Activated CD8-positive, alpha-beta memory T cell treated with anti-CD3 and anti-CD28 coated beads, Interleukin-2, amount 10 ng/mL, durations not matched to agents 7 days and 5 days (primary cell): ENCODE data around the gene OR13H1. TPM values are rescaled to one million over a fixed set of nuclear protein-coding genes. Genes with fewer than 3 reads are reported as not detected.
"Not testable (repeated sequence)": the region's sequence is repeated elsewhere in the genome, so short reads cannot be mapped to it uniquely, and the experiment has no call there.

Source experiments
- ATAC-seq: fragments of 150-1000 bp; cut with Tn5 transposase; one replicate; pipeline ENCODE4 v1.10.0; 2021; ENCODE audit warnings: moderate library complexity
- CTCF ChIA-PET: fragments of 350-600 bp; sonication (Branson Sonifier 250); formaldehyde crosslinking; loops from one replicate; lab custom pipeline; 2021; ENCODE audit warnings: antibody characterized with exemption; lab: Charles Lee
- DNase-seq: peaks from one replicate; pipeline ENCODE4 v3.0.0-alpha.2; 2020
- H3K27ac Mint-ChIP-seq: one replicate; pipeline ENCODE4 v1.8.0; 2021; ENCODE audit warnings: mild to moderate bottlenecking, mixed read lengths
- H3K27me3 Mint-ChIP-seq: one replicate; pipeline ENCODE4 v1.8.0; 2021; ENCODE audit warnings: mixed read lengths
- H3K36me3 Mint-ChIP-seq: one replicate; pipeline ENCODE4 v1.8.0; 2021; ENCODE audit warnings: mild to moderate bottlenecking, mixed read lengths
- H3K4me1 Mint-ChIP-seq: one replicate; pipeline ENCODE4 v1.8.0; 2021; ENCODE audit warnings: mixed read lengths
- H3K4me3 Mint-ChIP-seq: one replicate; pipeline ENCODE4 v1.8.0; 2021; ENCODE audit warnings: mild to moderate bottlenecking, moderate library complexity, mixed read lengths
- H3K9me3 Mint-ChIP-seq: one replicate; pipeline ENCODE4 v1.8.0; 2022; ENCODE audit warnings: low read depth, mixed read lengths
- total RNA-seq, 2 experiments: library from RNA; stranded (reverse); gene quantifications; one replicate each; pipeline ENCODE4 v1.2.3, GENCODE V29; 2021

Gene OR13H1
- total RNA-seq, 2 experiments from 2014 or later = not detected

DNA sequence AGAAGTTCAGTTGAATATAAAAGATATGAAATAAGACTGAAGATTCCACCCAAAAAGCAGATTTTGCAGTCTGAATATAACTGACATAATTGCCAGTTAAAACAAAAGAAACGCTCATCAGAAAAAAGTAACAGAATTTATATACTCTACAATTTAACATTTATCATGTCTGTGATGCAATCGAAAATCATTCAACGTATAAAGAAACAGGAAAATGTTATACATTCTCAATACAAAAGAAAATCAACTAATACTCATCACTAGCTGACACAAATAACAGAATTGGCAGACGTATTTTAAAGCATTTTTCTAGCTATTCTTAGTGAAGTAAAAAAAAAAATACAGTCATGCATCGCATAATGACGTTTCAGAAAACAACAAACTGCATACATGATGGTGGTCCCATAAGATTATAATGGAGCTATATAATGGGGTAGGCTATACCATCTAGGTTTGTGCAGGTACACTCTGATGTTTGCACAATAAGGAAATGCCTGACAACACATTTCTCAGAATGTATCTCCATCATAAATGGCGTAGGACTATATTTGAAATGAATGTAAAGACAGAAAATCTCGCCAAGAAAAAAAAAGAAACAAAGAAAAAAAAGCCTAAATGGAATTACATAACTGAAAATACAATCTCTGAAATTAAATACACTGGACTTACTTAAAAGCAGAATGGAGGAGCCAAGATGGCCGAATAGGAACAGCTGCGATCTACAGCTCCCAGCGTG, 34.3 kb downstream of the OR13H1 start:
- Mint-ChIP-seq H3K36me3 (no peaks in the 10 kb centered on the region), H3K9me3 (no peaks in the 10 kb centered on the region), H3K27ac (no peak overlapping the region), H3K4me1 (no peaks in the 10 kb centered on the region), H3K27me3 (no peaks in the 10 kb centered on the region), H3K4me3 (no peak overlapping the region)
- DNase-seq = no peak
- no peak for ATAC-seq
- CTCF ChIA-PET = no interaction called here

GRCh38 chrX:131578735-131579367, 35.0 kb downstream of the OR13H1 start:
- not testable (repeated sequence) for H3K27ac Mint-ChIP-seq, H3K36me3 Mint-ChIP-seq, H3K4me3 Mint-ChIP-seq

DNA sequence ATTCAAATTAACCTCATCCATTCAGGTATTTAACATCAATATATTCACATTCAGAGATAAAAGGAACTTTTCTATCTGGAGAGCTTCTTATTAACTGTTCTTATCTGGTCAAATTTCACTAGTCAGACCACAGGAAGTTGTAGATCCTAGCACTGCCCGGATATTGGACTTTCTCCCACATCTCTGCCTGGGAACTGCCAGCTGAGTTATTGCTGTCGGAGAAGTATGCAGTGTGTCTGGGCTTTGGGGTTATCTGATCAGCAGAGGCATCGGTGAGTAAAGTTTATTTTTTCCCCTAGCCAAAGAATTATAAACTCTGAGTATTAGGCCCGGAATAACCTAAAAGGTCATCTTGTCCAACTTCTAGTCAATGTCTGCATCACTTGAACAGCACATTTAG, 45.1 kb downstream of the OR13H1 start:
- H3K4me1 Mint-ChIP-seq = no peaks in the 10 kb centered on the region
- no peaks in the 10 kb centered on the region for H3K36me3 Mint-ChIP-seq
- no peak for ATAC-seq
- H3K27ac Mint-ChIP-seq = no peak overlapping the region
- H3K27me3 Mint-ChIP-seq = no peaks in the 10 kb centered on the region
- H3K4me3 Mint-ChIP-seq = no peak overlapping the region
- DNase-seq = no peak
- CTCF ChIA-PET = no interaction called here
- no peaks in the 10 kb centered on the region for H3K9me3 Mint-ChIP-seq

More at GRCh38 chrX:131578735-131579367, 35.0 kb downstream of the OR13H1 start:
- H3K9me3 Mint-ChIP-seq, H3K4me1 Mint-ChIP-seq, H3K27me3 Mint-ChIP-seq, ATAC-seq, CTCF ChIA-PET, DNase-seq: not testable (repeated sequence)
